ENCODE results near the gene IRGQ.
A peak's percentile ranks its signal among the peaks of the same experiment; 100 is the strongest.
"Not testable (repeated sequence)": the region's sequence is repeated elsewhere in the genome, so short reads cannot be mapped to it uniquely, and the experiment has no call there.

The IRGQ gene

DNA sequence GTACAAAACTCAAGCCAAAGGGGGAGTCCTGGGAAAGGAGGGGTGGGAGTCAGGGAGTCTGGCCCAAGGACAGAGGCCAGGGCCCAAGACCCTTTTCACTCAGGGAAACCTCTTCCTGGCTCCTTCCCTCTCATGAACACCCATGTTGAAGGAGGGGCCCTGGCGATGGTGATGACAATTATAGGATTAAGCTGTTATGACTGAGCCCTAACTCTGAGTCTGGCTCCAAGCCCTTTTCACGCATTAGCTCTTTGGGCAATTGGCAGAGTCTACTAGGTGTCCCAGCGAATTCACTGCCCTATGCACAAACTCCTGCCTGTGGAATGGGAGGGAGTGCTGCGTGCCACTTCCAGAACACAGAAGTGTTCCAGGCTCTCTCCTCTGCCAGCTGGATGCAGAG is 42.3 kb downstream of the IRGQ start:
- Mint-ChIP-seq H3K36me3 (peaks cover 87% of the 10 kb centered on the region), H3K27ac (peak overlapping the region; percentile 77), H3K9me3 (no peaks in the 10 kb centered on the region), H3K4me3 (no peak overlapping the region), H3K4me1 (peaks cover 9% of the 10 kb centered on the region)
- no peak for ATAC-seq
- no peak for DNase-seq (ENCODE audit: low spot score in 2 of 2)

DNA sequence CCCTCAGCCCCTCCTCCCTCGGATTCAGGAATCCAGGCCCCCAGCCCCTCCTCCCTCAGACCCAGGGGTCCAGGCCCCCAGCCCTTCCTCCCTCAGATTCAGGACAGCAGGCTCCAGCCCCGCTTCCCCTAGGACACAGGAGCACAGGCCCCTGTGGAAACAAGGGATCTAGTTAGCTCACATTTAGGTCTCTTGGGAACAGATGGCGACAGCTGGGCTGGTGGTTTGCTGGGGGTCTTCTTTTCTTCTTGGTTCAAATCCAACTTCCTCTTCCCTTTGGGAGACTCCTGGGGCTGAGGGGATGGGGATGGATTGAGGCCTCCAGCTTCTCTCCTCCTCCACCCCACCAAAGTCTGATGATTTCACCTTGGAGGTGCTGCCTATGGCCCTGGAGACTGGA is 43.3 kb downstream of the IRGQ start:
- Mint-ChIP-seq H3K36me3 (peaks cover 81% of the 10 kb centered on the region), H3K9me3 (no peaks in the 10 kb centered on the region), H3K4me3 (no peak overlapping the region), H3K4me1 (peaks cover 9% of the 10 kb centered on the region), H3K27ac (peak overlapping the region; percentile 77)
- ATAC-seq = no peak
- DNase-seq (ENCODE audit: low spot score in 2 of 2) = no peak

DNA sequence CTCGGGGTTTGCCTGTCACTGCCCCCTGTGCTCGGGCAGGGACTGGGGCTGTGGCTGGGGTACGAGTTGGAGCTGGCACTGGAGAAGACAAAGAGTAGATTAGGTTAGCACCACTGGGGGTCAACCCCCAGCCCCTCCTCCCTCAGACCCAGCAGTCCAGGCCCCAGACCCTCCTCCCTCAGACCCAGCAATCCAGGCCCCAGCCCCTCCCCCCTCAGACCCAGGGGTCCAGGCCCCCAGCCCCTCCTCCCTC is 43.8 kb downstream of the IRGQ start:
- no peak for ATAC-seq
- Mint-ChIP-seq H3K27ac (peak overlapping the region; percentile 57), H3K36me3 (peaks cover 76% of the 10 kb centered on the region), H3K9me3 (no peaks in the 10 kb centered on the region), H3K4me1 (peaks cover 9% of the 10 kb centered on the region), H3K4me3 (no peak overlapping the region)
- DNase-seq (ENCODE audit: low spot score in 2 of 2) = no peak

DNA sequence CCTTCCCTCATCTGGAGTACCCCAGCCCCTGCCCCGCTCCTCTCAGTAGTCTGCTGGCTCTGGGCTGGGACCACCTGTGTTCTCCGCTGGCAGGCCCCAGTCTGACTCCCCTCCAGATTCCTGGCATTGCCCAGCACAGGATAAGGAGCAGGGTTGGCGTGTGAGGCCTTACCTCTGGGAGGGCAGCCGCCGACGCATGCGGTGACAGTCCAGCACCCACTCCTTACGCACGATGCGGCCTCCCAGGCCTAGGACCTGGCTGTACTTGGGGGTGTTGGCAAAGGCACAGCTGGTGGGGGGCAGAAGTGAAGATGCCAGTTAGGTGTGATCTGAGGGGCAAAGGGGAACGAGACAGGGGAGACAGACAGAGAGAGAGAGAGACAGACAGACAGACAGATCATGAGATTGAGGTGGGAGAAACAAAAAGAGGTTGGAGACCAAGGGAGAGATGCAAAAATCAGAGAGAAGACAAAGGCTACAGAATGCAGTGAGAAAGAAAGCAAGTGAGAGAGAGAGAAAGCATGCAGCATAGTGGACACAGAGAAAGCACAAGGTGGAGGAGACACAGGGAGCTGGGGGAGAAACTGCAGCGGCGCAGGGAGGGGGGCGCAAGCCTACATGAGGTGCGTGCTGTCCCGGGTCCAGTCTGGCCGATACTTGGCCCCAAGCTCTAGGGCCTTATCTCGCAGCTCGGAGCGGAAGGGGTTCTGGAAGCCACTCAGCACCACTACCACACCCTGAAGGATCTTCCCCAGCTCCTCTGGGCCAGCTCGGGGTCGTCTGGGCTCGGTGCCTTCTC is 44.3 kb downstream of the IRGQ start:
- Mint-ChIP-seq H3K4me1 (peaks cover 9% of the 10 kb centered on the region), H3K36me3 (peaks cover 71% of the 10 kb centered on the region), H3K9me3 (no peaks in the 10 kb centered on the region), H3K4me3 (no peak overlapping the region), H3K27ac (peak overlapping the region; percentile 57)
- DNase-seq (ENCODE audit: low spot score in 2 of 2) (no peak), ATAC-seq (no peak)

DNA sequence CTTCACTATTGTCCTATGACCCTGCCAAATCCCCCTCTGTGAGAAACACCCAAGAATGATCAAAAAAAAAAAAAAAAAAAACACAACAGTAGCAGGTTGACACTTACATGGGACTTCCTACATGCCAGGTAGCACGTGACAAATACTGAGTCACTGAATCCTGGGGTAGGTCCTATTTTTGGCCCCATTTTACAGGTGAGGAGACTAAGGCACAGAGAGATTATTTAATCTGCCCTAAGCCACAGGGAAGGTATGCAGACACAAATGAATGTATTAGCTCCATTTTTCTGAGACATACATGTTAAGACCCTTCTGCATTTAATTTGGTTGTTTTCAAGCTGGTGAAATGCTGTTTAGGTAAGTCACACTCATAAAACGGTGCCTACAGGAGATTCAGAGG is 47.2 kb downstream of the IRGQ start:
- peaks cover 65% of the 10 kb centered on the region for H3K36me3 Mint-ChIP-seq
- ATAC-seq (no peak), DNase-seq (ENCODE audit: low spot score in 2 of 2) (no peak)
- no peaks in the 10 kb centered on the region for H3K4me1 Mint-ChIP-seq
- no peak overlapping the region for H3K4me3 Mint-ChIP-seq
- no peak overlapping the region for H3K27ac Mint-ChIP-seq
- no peaks in the 10 kb centered on the region for H3K9me3 Mint-ChIP-seq

DNA sequence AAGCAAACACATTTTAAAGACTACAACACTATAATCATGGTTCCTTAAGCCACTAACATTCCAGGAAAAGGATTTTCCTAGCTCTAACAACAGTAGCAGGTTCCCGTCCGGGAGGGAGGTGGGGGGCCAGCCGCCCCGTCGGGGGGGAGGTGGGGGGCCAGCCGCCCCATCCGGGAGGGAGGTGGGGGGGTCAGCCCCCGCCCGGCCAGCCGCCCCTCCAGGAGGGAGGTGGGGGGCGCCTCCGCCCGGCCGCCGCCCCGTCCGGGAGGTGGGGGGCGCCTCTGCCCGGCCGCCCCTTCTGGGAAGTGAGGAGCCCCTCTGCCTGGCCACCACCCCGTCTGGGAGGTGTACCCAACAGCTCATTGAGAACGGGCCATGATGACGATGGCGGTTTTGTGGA is 48.0 kb downstream of the IRGQ start:
- peaks cover 65% of the 10 kb centered on the region for H3K36me3 Mint-ChIP-seq
- H3K9me3 Mint-ChIP-seq; H3K4me1 Mint-ChIP-seq; H3K4me3 Mint-ChIP-seq; DNase-seq (ENCODE audit: low spot score in 2 of 2); ATAC-seq; H3K27ac Mint-ChIP-seq: not testable (repeated sequence)

DNA sequence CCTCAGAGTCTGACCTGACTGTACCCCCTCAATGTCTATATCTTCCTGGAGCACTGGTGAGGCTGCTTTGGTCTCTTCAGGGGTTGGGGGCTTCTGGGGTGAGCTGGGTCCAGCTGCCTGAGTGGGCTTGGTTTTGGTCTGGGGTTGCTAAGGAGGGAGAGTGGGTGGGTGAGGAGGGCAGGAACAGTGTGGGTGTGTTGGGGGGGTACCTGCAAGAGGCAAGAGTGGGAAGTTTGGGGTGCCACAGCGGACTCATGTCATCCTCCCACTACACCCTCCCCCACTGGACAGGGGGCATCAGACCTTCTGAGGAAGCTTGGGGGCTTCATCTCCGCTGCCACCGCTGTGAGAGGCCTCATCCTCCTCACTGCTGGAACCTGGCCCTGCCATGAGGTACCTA is 49.4 kb downstream of the IRGQ start:
- ATAC-seq = no peak
- Mint-ChIP-seq H3K4me1 (no peaks in the 10 kb centered on the region), H3K27ac (peak overlapping the region; percentile 89), H3K36me3 (peaks cover 62% of the 10 kb centered on the region), H3K9me3 (no peaks in the 10 kb centered on the region), H3K4me3 (no peak overlapping the region)
- DNase-seq (ENCODE audit: low spot score in 2 of 2) = no peak

DNA sequence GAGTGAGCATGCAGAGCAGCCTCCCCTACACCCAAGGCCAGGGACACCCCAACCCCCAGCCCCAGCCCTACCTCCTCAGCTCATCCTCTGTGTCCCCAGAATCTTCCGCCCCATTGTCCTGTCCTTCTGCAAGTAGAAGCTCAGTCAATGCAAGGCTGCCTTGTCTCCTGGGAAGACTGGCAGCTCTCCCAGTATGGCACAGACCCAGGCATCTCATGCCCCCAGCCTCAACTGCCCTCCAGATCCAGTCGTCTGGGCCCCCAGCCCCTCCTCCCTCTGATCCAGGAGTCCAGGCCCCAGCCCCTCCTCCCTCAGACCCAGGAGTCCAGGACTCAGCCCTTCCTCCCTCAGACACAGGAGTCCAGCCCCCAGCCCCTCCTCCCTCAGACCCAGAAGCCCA is 50.0 kb downstream of the IRGQ start:
- no peak for DNase-seq (ENCODE audit: low spot score in 2 of 2)
- Mint-ChIP-seq H3K4me3 (no peak overlapping the region), H3K27ac (peak overlapping the region; percentile 89), H3K9me3 (no peaks in the 10 kb centered on the region), H3K36me3 (peaks cover 62% of the 10 kb centered on the region), H3K4me1 (no peaks in the 10 kb centered on the region)
- ATAC-seq = no peak

DNA sequence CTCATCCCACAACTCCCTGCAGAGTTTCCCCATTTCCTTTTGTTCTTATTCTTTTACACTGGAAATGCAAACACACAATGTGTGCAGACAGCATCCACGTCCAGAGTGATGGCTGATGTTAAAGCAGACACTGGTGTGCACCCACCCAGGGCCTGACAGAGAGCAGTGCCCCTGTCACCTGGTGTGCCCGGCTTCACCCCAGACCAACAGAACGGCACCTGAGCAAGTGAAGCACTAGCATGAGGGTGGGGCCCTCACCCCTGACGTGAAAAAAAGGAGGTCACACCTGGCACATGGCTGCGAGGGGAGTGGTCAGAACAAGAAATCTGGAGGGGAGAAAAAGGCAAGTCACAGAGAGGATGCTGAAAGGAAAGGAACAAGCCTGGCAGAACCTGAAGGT is 50.7 kb downstream of the IRGQ start:
- peaks cover 55% of the 10 kb centered on the region for H3K36me3 Mint-ChIP-seq
- ATAC-seq (no peak), DNase-seq (ENCODE audit: low spot score in 2 of 2) (no peak)
- H3K9me3 Mint-ChIP-seq = no peaks in the 10 kb centered on the region
- peak overlapping the region; percentile 89 for H3K27ac Mint-ChIP-seq
- no peaks in the 10 kb centered on the region for H3K4me1 Mint-ChIP-seq
- no peak overlapping the region for H3K4me3 Mint-ChIP-seq

DNA sequence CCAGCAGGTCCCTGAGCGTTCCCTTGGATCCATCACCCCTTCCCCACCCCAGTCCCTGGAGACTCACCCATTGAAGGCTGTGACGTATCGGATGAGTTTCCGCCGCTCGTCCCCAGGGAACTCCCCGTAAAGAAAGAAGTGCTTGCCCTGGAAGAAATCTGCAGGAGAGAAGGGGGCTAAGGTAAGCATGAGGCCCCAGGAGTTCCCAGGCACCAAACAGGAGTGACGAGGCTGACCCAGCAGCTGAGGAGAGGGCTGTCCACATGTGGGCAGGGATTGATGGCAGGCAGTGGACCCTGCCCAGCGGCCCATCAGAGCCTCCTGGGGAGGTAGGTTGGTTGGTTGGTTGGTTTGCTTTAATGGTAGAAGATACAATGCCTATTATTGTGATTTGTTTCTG is 51.9 kb downstream of the IRGQ start:
- no peak for ATAC-seq
- no peak for DNase-seq (ENCODE audit: low spot score in 2 of 2)
- Mint-ChIP-seq H3K9me3 (peaks cover 3% of the 10 kb centered on the region), H3K4me1 (no peaks in the 10 kb centered on the region), H3K27ac (no peak overlapping the region), H3K4me3 (no peak overlapping the region), H3K36me3 (peaks cover 56% of the 10 kb centered on the region)

DNA sequence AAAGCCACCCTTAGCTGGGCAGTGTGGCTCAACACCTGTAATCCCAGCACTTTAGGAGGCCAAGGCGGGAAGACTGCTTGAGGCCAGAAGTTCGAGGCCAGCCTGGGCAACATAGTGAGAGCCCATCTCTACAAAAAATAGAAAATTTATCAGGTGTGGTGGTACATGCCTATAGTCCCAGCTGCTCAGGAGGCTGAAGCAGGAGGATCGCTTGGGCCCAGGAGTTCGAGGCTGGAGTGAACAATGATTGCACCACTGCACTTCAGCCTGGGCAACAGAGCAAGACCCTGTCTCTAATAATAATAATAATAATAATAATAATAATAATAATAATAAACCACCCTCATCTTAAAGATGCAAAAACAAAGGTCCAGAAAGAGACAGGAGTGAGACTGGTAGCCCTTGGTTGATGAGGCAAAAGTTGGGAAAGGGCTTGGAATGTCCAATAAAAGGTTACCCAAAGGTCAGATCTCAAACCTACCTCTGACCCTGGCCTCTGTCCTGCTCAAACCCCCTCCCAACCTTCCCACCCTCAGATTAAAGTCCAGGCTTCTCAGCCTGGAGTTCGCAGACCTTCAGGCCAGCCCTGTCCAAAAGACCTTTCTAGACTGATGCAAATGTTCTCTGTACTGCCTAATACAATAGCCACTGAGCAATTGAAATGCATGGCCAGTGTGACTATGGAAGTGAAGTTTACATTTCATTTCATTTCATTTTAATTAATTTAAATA is 53.8 kb downstream of the IRGQ start:
- DNase-seq (ENCODE audit: low spot score in 2 of 2) (no peak), ATAC-seq (no peak)
- H3K9me3 Mint-ChIP-seq = peaks cover 5% of the 10 kb centered on the region
- H3K36me3 Mint-ChIP-seq = peaks cover 69% of the 10 kb centered on the region
- H3K27ac Mint-ChIP-seq = no peak overlapping the region
- H3K4me1 Mint-ChIP-seq = no peaks in the 10 kb centered on the region
- H3K4me3 Mint-ChIP-seq = no peak overlapping the region

DNA sequence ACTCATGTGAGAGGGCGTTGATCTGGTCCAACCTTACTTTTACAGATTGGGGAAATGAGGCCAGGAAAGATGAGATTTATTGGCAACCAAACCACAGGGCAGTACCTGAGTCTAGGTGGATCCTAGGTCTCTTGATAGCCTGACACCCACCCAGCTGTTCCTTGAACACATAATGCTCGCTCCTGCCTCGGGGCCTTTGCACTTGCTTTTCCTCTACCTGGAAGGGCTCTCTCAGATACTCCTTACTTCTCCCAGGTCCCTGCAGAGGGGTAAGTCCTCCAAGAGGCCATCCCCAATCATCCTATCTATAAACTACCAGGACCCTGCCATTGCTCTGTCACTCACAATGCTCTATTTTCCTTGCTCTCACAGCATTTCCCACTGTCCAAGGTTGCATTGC is 55.6 kb downstream of the IRGQ start:
- ATAC-seq = no peak
- Mint-ChIP-seq H3K9me3 (peaks cover 5% of the 10 kb centered on the region), H3K27ac (no peak overlapping the region), H3K36me3 (peaks cover 72% of the 10 kb centered on the region), H3K4me1 (peaks cover 3% of the 10 kb centered on the region), H3K4me3 (no peak overlapping the region)
- no peak for DNase-seq (ENCODE audit: low spot score in 2 of 2)

DNA sequence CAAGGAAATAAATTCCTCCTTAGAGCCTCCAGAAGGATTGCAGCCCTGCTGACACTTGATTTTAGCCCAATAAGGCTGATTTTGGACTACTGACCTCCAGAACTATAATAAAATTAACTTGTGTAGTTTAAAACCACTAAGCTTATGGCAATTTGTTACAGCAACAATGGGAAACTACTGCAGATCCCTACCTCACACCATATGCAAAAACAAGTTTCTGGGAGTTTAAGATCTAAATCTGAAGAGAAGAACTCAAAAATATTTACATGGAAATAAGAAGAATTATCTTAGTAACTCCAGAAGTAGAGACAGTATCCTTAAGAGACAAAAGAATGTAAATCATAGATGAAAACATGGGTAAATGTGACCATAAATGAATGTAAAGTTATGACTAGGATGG is 57.0 kb downstream of the IRGQ start:
- no peak for ATAC-seq
- no peak overlapping the region for H3K4me3 Mint-ChIP-seq
- peaks cover 69% of the 10 kb centered on the region for H3K36me3 Mint-ChIP-seq
- H3K9me3 Mint-ChIP-seq = peaks cover 5% of the 10 kb centered on the region
- no peak overlapping the region for H3K27ac Mint-ChIP-seq
- peaks cover 11% of the 10 kb centered on the region for H3K4me1 Mint-ChIP-seq
- no peak for DNase-seq (ENCODE audit: low spot score in 2 of 2)

DNA sequence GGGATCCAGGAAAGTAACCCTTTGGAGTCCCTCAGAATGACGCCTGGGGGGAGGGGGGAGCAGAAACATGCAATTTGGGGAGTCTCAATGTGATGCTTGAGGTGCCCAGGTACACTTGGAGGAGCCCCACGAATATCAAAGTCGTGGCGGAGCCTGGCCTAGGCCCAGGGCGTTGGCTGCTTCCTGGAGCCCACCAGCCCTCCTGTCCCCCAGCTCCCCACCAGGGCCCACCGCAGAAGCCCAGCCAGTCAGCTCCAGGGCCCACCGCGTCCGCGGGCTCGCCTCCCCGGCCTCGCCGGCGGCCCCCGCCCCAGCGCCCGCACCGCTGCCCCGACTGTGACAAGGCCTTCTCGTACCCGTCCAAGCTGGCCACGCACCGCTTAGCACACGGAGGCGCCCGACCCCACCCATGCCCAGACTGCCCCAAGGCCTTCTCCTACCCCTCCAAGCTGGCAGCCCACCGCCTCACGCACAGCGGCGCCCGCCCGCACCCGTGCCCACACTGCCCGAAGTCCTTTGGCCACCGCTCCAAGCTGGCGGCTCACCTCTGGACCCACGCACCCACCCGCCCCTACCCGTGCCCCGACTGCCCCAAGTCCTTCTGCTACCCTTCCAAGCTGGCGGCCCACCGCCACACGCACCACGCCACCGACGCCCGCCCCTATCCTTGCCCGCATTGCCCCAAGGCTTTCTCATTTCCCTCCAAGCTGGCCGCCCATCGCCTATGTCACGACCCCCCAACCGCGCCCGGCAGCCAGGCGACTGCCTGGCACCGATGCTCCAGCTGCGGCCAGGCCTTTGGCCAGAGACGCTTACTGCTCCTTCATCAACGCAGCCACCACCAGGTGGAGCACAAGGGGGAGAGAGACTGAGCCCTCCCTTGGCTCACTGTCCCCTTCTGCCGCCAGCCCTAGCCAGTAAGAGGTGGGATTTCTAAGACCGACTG is 60.8 kb downstream of the IRGQ start:
- Mint-ChIP-seq H3K4me3 (peak overlapping the region; percentile 46), H3K27ac (peak overlapping the region; percentile 83), H3K36me3 (peaks cover 55% of the 10 kb centered on the region), H3K4me1 (peaks cover 27% of the 10 kb centered on the region), H3K9me3 (peaks cover 5% of the 10 kb centered on the region)
- DNase-seq (ENCODE audit: low spot score in 2 of 2) (peak in 1 of 2 donors; percentile 57), ATAC-seq (no peak)
